ENCODE measurements around the gene ERCC2. TPM values are rescaled to one million over a fixed set of nuclear protein-coding genes. Genes with fewer than 3 reads are reported as not detected.

Gene ERCC2
- total and polyA plus RNA-seq, 2 experiments from 2014 or later: 33.3 to 81.1 TPM

DNA sequence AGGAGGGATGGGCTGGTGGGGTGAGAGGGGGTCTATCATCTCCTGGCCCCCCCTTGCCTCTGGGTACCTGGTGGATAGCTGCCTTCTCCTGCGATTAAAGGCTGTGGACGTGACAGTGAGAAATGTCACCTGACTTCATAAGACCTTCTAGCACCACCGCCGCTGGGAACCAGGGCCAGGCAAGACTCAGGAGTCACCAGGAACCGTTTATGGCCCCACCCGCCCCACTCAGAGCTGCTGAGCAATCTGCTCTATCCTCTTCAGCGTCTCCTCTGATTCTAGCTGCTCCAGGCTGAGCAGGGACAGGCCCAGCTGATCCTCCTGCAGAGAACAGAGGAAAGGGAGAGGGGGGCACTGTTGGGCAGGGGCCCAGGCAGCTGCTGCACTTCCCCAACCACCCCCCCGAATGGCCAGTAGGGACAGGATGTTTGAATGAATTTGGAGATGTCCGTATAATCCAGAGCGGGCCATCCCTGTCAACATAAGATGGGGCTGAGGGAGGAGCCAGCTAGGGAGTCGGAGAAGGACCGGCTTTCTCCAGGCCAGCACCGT is 18.9 kb downstream of the ERCC2 start:
- Histone ChIP-seq H3K79me2 (replicated peaks; ENCODE audit: insufficient read depth) (no peaks in the 10 kb centered on the region), H3K4me3 (no peak overlapping the region), H4K20me1 (replicated peaks; ENCODE audit: insufficient read depth) (peaks cover 3% of the 10 kb centered on the region), H3F3A (replicated peaks; ENCODE audit: low read depth) (no peaks in the 10 kb centered on the region), H2AFZ (no peak overlapping the region), H3K9me2 (ENCODE audit: insufficient read depth) (no peaks in the 10 kb centered on the region), H3K4me2 (no peak overlapping the region), H3K27ac (ENCODE audit: low read depth) (no peak overlapping the region), H3K4me1 (ENCODE audit: insufficient read depth) (no peaks in the 10 kb centered on the region), H3K36me3 (ENCODE audit: insufficient read depth) (peaks cover 20% of the 10 kb centered on the region; the same call in 1 of the 2 replicates), H3K27me3 (ENCODE audit: insufficient read depth) (no peaks in the 10 kb centered on the region)
- no peak overlapping the region for H3K4me3 Mint-ChIP-seq
- peaks cover 14% of the 10 kb centered on the region for H3K27me3 Mint-ChIP-seq (ENCODE audit: insufficient read depth, low read depth, poor library complexity)
- H3K4me1 Mint-ChIP-seq: no peaks in the 10 kb centered on the region; the same call in 1 of the 3 replicates
- no peak overlapping the region for H3K27ac Mint-ChIP-seq
- DNase-seq (ENCODE audit: low spot score): no peak
- H3K36me3 Mint-ChIP-seq (ENCODE audit: low read depth): peaks cover 56% of the 10 kb centered on the region
- no peak for ATAC-seq
- H3K9me3 Mint-ChIP-seq: no peaks in the 10 kb centered on the region
- TF ChIP-seq POLR2AphosphoS5 (IDR thresholded peaks at IDR 0.05; ENCODE audit: low read depth) (no peak), EZH2 (IDR thresholded peaks at IDR 0.05; ENCODE audit: low read depth, unreplicated experiment) (no peak), CREB1 (CRISPR knock-in tag; IDR thresholded peaks at IDR 0.05; ENCODE audit: low read depth) (no peak), JUNB (IDR thresholded peaks at IDR 0.05; ENCODE audit: unreplicated experiment) (no peak), EZH2phosphoT487 (IDR thresholded peaks at IDR 0.05; ENCODE audit: unreplicated experiment) (no peak), ZNF114 (CRISPR knock-in tag; IDR thresholded peaks at IDR 0.05) (no peak), NANOG (IDR thresholded peaks at IDR 0.05; ENCODE audit: borderline replicate concordance) (no peak), STAT1 (IDR thresholded peaks at IDR 0.05; ENCODE audit: unreplicated experiment) (no peak), ZNF331 (CRISPR knock-in tag; IDR thresholded peaks at IDR 0.05; ENCODE audit: low read depth) (no peak)
- TF ChIP-seq, protein P1, sequence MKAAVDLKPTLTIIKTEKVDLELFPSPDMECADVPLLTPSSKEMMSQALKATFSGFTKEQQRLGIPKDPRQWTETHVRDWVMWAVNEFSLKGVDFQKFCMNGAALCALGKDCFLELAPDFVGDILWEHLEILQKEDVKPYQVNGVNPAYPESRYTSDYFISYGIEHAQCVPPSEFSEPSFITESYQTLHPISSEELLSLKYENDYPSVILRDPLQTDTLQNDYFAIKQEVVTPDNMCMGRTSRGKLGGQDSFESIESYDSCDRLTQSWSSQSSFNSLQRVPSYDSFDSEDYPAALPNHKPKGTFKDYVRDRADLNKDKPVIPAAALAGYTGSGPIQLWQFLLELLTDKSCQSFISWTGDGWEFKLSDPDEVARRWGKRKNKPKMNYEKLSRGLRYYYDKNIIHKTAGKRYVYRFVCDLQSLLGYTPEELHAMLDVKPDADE (IDR thresholded peaks at IDR 0.05): no peak
- TF ChIP-seq, protein P2, sequence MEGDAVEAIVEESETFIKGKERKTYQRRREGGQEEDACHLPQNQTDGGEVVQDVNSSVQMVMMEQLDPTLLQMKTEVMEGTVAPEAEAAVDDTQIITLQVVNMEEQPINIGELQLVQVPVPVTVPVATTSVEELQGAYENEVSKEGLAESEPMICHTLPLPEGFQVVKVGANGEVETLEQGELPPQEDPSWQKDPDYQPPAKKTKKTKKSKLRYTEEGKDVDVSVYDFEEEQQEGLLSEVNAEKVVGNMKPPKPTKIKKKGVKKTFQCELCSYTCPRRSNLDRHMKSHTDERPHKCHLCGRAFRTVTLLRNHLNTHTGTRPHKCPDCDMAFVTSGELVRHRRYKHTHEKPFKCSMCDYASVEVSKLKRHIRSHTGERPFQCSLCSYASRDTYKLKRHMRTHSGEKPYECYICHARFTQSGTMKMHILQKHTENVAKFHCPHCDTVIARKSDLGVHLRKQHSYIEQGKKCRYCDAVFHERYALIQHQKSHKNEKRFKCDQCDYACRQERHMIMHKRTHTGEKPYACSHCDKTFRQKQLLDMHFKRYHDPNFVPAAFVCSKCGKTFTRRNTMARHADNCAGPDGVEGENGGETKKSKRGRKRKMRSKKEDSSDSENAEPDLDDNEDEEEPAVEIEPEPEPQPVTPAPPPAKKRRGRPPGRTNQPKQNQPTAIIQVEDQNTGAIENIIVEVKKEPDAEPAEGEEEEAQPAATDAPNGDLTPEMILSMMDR (conservative IDR thresholded peaks at IDR 0.05; ENCODE audit: low read depth in 2 of 2): no peak
- TF ChIP-seq, protein P3, sequence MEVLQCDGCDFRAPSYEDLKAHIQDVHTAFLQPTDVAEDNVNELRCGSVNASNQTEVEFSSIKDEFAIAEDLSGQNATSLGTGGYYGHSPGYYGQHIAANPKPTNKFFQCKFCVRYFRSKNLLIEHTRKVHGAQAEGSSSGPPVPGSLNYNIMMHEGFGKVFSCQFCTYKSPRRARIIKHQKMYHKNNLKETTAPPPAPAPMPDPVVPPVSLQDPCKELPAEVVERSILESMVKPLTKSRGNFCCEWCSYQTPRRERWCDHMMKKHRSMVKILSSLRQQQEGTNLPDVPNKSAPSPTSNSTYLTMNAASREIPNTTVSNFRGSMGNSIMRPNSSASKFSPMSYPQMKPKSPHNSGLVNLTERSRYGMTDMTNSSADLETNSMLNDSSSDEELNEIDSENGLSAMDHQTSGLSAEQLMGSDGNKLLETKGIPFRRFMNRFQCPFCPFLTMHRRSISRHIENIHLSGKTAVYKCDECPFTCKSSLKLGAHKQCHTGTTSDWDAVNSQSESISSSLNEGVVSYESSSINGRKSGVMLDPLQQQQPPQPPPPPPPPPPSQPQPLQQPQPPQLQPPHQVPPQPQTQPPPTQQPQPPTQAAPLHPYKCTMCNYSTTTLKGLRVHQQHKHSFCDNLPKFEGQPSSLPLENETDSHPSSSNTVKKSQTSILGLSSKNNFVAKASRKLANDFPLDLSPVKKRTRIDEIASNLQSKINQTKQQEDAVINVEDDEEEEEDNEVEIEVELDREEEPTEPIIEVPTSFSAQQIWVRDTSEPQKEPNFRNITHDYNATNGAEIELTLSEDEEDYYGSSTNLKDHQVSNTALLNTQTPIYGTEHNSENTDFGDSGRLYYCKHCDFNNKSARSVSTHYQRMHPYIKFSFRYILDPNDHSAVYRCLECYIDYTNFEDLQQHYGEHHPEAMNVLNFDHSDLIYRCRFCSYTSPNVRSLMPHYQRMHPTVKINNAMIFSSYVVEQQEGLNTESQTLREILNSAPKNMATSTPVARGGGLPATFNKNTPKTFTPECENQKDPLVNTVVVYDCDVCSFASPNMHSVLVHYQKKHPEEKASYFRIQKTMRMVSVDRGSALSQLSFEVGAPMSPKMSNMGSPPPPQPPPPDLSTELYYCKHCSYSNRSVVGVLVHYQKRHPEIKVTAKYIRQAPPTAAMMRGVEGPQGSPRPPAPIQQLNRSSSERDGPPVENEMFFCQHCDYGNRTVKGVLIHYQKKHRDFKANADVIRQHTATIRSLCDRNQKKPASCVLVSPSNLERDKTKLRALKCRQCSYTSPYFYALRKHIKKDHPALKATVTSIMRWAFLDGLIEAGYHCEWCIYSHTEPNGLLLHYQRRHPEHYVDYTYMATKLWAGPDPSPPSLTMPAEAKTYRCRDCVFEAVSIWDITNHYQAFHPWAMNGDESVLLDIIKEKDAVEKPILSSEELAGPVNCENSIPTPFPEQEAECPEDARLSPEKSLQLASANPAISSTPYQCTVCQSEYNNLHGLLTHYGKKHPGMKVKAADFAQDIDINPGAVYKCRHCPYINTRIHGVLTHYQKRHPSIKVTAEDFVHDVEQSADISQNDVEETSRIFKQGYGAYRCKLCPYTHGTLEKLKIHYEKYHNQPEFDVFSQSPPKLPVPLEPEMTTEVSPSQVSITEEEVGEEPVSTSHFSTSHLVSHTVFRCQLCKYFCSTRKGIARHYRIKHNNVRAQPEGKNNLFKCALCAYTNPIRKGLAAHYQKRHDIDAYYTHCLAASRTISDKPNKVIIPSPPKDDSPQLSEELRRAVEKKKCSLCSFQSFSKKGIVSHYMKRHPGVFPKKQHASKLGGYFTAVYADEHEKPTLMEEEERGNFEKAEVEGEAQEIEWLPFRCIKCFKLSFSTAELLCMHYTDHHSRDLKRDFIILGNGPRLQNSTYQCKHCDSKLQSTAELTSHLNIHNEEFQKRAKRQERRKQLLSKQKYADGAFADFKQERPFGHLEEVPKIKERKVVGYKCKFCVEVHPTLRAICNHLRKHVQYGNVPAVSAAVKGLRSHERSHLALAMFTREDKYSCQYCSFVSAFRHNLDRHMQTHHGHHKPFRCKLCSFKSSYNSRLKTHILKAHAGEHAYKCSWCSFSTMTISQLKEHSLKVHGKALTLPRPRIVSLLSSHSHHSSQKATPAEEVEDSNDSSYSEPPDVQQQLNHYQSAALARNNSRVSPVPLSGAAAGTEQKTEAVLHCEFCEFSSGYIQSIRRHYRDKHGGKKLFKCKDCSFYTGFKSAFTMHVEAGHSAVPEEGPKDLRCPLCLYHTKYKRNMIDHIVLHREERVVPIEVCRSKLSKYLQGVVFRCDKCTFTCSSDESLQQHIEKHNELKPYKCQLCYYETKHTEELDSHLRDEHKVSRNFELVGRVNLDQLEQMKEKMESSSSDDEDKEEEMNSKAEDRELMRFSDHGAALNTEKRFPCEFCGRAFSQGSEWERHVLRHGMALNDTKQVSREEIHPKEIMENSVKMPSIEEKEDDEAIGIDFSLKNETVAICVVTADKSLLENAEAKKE (CRISPR knock-in tag; IDR thresholded peaks at IDR 0.05): no peak
- TF ChIP-seq, protein P4, sequence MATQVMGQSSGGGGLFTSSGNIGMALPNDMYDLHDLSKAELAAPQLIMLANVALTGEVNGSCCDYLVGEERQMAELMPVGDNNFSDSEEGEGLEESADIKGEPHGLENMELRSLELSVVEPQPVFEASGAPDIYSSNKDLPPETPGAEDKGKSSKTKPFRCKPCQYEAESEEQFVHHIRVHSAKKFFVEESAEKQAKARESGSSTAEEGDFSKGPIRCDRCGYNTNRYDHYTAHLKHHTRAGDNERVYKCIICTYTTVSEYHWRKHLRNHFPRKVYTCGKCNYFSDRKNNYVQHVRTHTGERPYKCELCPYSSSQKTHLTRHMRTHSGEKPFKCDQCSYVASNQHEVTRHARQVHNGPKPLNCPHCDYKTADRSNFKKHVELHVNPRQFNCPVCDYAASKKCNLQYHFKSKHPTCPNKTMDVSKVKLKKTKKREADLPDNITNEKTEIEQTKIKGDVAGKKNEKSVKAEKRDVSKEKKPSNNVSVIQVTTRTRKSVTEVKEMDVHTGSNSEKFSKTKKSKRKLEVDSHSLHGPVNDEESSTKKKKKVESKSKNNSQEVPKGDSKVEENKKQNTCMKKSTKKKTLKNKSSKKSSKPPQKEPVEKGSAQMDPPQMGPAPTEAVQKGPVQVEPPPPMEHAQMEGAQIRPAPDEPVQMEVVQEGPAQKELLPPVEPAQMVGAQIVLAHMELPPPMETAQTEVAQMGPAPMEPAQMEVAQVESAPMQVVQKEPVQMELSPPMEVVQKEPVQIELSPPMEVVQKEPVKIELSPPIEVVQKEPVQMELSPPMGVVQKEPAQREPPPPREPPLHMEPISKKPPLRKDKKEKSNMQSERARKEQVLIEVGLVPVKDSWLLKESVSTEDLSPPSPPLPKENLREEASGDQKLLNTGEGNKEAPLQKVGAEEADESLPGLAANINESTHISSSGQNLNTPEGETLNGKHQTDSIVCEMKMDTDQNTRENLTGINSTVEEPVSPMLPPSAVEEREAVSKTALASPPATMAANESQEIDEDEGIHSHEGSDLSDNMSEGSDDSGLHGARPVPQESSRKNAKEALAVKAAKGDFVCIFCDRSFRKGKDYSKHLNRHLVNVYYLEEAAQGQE (IDR thresholded peaks at IDR 0.05; ENCODE audit: unreplicated experiment): no peak

Data from GM23338 (cell line).